Heart left ventricle (tissue), 13 donors: Measurements from ENCODE around the gene GBA3.

ENCODE experiments used
- CTCF ChIP-seq, 12 donors: fragments of 200-600 bp; sonication (generic) in 4 of 12; IDR thresholded peaks; one replicate each; pipeline versions ENCODE4 v1.5.0 to v1.8.0; 2018 to 2022; ENCODE audit warnings: antibody characterized with exemption in 12 of 12, mild to moderate bottlenecking in 5 of 12
- POLR2A ChIP-seq, 2 donors: fragments of 450-650 bp; IDR thresholded peaks; one replicate each; pipeline ENCODE4 v1.6.1; 2017; ENCODE audit warnings: antibody characterized with exemption in 2 of 2, mild to moderate bottlenecking in 2 of 2, moderate library complexity in 2 of 2
- donor health status: ischemic (EF 13 %, LVEDD 7.1; RV severe dilation, severe dysfunction).
- donor health status: DM: no; HTN: yes; CAD: no.
- donor health status: DM: no; HTN: no; CAD: no.
- donor health status: ischemic (EF 25% LVEDD 6.9; RV normal size, moderate dysfunction).
- donor health status: ischemic (EF 25% LVEDD 5.7; RV mildly dilated, moderate dysfunction).
- donor health status: ischemic (EF 35%, LVEDD 5.7; RV mildly dilated, moderate dysfunction).
- donor health status: nonischemic (EF 11% LVEDD 7.7; RV severe dilation, severe dysfunction).
- donor health status: DM: yes; HTN: yes; CAD: no.
- donor health status: PGD.
- donor health status: ischemic (EF 29% LVEDD 5.4; RV normal size, mild dysfunction).
- donor health status: nonischemic (EF 23%, LVEDD 6.1; RV moderate dilation, normal function).

- no peak for TF ChIP-seq POLR2A (IDR thresholded peaks at IDR 0.05)
- no peak for TF ChIP-seq CTCF (IDR thresholded peaks at IDR 0.05)
Observed at GRCh38 chr4:22703912-22704311, 11.2 kb downstream of the GBA3 start.
